ENCODE measurements around the gene DNM2.

DNA sequence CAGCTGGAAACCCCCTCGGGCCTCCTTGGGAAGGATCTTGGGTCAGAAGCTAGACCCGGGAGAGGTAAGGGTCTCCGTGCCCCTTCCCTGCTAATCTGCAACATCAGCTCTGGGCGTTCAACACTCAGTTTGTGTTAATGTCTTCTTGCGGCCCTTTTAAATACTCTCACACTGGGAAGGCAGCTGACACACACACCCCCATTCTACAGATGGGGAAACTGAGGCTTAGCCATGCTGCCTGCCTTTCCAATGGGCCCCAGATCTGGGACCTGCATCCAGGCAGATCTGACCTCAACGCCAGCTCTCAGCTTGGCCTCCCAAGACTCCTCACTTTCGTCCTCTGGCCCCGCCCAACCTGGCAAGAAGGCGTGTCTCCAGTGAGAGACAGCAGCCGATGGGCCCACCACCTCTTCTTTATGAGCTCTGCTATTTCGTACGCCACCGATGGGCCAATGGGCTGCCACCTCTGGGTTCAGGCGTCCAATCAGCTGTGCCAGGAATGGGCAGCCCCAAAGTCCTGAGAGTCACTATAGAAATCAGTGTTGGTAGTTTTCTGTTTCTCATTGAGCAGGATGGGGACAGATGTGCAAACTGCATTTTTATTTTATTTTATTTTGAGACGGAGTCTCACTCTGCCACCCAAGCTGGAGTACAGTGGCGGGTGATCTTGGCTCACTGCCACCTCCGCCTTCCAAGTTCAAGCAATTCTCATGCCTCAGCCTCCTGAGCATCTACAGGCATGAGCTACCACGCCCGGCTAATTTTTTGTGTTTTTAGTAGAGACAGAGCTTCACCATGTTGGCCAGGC is 43.8 kb downstream of the DNM2 start:
- TF ChIP-seq, protein P1, sequence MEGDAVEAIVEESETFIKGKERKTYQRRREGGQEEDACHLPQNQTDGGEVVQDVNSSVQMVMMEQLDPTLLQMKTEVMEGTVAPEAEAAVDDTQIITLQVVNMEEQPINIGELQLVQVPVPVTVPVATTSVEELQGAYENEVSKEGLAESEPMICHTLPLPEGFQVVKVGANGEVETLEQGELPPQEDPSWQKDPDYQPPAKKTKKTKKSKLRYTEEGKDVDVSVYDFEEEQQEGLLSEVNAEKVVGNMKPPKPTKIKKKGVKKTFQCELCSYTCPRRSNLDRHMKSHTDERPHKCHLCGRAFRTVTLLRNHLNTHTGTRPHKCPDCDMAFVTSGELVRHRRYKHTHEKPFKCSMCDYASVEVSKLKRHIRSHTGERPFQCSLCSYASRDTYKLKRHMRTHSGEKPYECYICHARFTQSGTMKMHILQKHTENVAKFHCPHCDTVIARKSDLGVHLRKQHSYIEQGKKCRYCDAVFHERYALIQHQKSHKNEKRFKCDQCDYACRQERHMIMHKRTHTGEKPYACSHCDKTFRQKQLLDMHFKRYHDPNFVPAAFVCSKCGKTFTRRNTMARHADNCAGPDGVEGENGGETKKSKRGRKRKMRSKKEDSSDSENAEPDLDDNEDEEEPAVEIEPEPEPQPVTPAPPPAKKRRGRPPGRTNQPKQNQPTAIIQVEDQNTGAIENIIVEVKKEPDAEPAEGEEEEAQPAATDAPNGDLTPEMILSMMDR (IDR thresholded peaks at IDR 0.05; ENCODE audit: low read length) = no peak
- TF ChIP-seq EZH2 (optimal IDR thresholded peaks at IDR 0.05; ENCODE audit: low read depth, low read length) (no peak), EZH2phosphoT487 (IDR thresholded peaks at IDR 0.05; ENCODE audit: low read length) (no peak)
